Measurements from ENCODE around the gene ZBTB46.

DNA sequence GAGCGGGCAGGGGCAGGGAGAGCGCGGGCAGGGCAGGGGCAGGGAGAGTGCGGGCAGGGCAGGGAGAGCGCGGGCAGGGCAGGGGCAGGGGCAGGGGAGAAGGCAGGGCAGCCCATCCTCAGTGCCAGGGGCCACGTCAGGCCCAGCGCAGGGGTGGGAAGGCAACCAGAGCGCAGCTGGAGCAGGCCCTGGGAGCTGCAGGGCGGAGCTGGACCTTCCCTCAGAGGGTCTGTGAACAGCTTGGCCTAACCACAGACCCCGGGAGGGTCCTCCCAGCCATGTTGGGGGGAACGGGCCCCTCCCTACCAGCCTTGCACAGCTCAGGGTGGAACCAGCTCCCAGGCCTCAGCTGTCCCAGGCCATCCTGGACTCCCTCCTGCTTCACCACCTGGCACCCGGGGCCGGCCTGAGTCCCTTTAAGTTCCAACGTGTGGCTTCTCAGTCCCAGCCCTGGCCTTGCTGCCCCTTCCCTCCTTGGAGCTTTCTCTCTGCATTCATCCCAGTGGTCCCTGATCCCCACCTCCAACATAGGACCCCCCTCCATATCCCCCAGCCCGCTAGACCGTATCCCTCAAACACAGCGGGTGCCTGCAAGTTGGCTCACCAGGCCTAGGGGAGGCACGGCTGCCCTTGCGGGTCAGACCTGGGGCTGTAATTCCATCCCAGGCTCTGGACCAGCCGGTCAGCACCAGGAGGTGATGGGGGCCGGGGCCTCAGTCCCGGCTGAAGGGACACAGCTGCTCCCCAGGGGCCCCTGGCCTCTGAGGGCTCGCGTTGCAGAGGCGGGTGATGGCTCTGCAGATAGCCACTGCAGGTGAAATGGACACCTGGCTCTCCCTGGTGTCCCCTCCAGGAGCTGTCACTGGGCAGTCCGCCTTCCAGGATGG lies 5.6 kb upstream of the ZBTB46 start:
- TF ChIP-seq, protein P1, sequence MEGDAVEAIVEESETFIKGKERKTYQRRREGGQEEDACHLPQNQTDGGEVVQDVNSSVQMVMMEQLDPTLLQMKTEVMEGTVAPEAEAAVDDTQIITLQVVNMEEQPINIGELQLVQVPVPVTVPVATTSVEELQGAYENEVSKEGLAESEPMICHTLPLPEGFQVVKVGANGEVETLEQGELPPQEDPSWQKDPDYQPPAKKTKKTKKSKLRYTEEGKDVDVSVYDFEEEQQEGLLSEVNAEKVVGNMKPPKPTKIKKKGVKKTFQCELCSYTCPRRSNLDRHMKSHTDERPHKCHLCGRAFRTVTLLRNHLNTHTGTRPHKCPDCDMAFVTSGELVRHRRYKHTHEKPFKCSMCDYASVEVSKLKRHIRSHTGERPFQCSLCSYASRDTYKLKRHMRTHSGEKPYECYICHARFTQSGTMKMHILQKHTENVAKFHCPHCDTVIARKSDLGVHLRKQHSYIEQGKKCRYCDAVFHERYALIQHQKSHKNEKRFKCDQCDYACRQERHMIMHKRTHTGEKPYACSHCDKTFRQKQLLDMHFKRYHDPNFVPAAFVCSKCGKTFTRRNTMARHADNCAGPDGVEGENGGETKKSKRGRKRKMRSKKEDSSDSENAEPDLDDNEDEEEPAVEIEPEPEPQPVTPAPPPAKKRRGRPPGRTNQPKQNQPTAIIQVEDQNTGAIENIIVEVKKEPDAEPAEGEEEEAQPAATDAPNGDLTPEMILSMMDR (IDR thresholded peaks at IDR 0.05; ENCODE audit: poor library complexity), result no peak
- TF ChIP-seq EZH2phosphoT487 (IDR thresholded peaks at IDR 0.05; ENCODE audit: low read depth, severe bottlenecking, unreplicated experiment), result no peak

Measured in hepatocyte (in vitro differentiated cells).